Measurements from ENCODE around the gene UTP4.

Gene UTP4

DNA sequence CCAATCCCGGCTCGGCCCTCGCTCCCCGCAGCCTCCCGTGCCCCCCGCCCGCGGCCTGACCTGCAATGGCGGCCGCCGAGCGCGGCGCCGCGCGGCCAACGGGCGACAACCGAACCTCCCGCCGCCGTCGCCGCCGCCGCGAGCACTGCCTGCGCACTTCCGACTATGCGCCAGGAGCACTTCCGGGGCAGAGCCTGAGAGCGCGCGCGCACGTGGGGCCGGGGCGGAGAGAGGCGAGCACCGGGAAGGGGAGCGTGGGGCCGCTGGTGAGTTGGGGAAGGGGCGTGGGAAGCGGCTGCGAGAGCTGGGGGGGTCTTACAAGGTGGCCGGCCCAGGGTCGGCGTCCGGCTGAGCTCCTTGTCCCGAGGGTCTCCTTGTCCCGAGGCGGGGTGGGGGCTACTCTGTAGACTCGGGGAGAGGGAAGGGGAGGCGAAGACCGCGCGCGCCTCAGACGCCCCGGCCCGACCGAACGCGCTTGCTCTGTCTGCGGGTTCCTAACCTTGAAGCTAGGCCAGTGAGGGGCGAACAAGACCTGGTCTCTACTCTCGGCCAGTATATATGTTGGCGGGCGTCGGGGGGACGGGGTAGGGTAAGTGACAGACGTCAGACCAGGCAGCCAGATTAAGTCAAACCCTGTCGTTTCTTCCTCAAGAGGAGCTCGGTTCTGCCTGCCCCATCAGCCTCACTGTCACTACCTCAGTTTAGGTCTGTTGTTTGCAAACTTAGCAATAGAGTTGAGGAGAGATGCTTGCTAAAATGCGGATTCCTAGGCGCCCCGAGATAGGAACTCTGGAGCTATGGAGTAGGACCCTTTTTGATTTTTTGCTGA, at the start of gene UTP4, which contains the start of gene CHTF8:
TSS of gene UTP4 (plus strand) at position 226 of the 829 bp plus-strand sequence. CDS start 811 bp downstream, outside the sequence.
TSS of gene CHTF8 (minus strand) at position 165 of the 829 bp plus-strand sequence. CDS start 11,130 bp downstream, outside the sequence.
- ATAC-seq = peak; percentile 94 to 95

DNA sequence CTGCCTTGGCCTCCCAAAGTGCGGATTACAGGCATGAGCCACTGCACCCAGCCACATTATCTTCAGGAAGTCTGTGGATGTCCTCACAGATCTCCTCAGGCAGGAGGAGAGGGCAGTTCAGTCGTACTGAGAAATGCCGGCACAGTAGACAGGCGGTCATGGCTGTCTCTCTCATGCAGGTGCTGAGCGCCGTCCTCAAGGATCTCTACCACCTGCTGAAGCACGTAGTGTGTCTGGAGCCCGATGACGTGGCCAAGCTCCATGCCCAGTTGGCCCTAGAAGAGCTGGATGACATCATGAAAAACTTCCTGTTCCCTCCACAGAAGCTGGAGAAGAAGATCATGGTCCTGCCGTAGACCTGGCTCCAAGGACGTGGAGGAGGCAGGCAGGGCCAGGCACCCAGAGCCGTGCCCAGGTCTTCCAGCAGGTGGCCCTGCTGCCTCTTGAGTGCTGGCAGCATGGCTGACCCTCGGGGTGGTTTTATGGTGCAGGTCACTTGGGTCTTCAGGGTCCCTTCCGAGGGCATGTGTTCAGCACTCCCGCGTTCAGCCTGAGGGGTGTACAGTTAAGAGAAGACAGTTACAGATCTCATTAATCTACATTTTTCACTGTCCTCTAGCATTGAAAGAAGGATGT, 49.0 kb upstream of the UTP4 start:
- no peak for ATAC-seq

DNA sequence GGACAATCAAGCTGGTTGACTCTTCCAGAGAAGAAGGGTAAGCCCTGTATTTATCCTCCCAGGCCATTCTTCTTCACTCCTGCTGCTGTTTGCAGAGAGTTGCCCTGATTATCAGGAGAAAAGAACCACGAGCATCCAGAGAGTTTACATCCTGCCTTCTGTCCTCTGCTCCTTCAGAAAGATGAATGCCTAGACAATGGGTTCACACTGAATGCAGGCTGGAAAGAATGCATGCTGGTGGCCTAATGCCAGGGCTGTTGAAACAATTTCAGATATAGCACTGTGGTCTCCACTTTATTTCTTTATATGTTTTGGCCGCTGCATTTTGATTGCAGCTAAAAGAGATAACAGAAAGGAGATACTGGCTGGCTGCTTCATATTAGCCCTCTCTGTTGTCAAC, 48.2 kb upstream of the UTP4 start:
- ATAC-seq = no peak

DNA sequence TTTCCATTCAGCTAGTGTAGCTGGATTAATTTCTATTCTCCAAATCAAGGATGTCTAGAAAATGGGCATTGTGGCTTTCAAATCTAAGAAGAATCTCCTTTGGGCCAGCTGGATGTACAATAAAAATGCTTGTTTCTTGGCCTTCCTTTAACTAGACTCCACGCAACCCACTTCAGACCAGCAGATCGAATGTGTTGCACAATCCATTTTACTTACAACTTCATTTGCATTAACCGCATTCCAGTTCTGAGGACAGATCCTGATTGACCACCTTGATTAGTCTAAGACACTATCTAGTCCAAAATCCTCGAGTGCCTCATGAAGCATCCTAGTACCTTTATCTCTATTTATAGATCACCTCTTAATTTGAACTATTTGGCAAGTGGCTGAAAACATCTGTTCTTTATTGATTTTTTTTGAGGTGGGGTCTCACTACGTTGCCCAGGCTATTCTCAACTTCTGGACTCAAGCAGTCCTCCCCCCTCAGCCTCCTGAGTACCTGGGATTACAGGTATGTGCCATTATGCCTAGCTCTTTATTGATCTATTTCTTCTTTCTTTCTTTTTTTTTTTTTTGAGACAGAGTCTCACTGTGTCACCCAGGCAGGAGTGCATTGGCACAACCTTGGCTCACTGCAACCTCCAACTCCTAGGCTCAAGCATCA, 47.3 kb upstream of the UTP4 start:
- ATAC-seq = no peak

DNA sequence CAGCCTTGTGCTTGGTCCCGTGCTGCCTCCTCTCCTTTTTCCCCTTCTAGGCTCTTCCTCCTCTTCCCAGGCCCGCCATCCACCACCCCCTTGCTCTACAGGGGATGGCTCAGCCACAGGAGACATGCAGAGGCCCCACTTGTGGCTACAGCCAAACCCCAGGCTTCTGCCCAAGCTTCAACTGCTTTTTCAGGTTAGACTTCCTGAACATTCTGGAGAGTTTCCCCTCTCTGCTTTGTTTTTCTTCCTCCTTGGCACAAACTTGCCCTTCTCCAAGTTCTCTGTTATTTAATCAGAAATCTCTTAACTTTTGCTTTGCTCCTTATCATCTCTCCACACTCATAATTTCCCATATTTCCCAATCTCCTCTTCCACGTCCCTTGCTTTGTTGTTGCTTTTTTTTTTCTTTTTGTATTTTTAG, 45.3 kb upstream of the UTP4 start:
- no peak for ATAC-seq

DNA sequence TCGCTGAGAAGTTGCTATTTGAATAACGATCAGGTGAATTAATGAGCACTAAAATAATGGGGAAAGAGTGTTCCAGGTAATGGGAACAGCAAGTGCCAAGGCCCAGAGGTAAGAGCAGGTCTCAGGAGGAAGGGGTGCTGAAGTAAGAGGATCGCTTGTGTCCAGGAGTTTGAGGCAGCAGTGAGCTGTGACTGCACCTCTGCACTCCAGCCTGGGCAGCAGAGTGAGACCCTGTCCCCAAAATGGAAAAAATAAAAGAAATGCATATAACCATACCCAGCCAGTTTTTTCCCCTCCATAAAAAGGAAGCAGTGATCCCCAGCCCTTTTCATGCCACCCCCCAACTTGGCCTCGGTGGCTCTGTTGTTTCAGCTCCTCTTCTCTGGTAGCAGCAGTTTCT, 43.8 kb upstream of the UTP4 start:
- no peak for ATAC-seq

DNA sequence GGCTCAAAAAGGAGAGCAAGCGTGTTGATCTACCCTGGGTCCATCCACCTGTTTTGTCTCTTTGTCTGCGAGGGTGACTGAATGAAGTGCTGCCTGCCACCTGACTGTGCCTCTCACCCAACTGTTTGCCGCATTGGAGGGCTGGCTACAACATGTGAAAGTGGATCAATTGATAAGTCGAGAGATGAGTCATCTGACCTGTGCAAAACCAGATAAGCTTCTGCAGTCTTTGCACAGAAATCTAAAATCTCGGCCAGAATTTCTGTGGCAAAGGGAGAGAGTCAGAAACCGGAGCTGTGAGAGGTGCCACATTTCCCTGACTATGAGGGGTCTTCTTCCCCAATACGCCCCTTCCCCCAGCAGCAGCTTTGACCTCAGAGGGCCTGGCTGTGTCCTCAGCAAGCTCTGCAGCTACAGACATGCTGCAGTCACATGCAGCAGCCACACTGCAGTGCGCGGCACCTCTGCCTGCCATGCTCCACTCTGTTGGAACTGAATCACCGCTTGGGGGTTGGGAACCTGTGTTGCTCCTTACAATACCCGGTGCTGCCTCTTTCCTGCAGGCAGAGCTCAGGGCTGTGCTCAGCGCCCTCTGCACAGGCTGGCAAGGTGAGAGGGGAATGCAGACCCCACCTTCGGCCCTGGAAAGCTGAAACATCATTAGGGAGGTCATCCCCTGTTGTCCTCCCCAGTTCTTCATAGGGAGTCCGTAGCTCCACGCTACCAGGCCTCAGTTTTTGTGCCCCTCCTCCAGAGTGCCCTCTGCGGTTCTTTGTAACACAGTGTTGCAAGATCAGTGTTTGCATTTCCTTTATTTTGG, 43.1 kb upstream of the UTP4 start:
- peak; percentile 88 to 92 for ATAC-seq

DNA sequence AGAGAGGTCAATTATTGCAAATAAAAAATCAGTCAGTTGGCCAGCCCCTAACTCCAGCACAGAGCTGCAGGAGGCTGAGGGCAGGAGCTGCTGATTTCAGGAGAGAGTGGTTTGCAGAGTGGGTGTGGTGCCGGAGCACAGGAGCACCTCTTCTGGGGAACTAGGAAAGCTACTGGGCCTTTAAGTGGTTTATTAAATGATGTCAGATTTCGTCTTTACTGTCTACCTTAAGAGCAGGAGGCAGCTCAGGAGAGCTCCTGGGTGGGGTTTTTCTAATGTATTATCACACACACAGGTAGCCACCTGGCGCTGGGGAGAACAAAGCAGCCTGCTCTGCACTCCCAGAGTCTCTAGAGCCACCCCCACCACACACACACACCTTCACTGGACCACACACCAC, 38.5 kb upstream of the UTP4 start:
- ATAC-seq = no peak

DNA sequence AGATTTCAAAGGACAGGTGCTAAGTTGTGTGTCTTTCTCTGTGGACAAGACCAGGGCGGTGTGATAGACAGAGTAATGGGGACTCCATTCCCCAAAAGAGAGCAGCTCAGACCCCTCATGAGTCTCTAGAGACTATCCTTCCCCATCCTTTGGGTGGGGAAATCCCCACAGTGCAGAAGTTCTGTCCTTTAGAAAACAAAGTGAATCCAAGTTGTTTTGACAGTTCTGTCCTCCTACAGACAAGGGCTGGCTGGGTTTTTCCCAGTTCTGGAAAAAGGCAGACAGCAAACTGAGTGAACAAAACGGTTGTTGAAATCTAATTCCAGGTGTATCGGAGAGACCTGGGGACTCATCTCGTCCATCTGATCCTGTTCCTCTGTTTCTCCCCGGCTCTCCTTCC, 37.9 kb upstream of the UTP4 start:
- ATAC-seq = no peak

DNA sequence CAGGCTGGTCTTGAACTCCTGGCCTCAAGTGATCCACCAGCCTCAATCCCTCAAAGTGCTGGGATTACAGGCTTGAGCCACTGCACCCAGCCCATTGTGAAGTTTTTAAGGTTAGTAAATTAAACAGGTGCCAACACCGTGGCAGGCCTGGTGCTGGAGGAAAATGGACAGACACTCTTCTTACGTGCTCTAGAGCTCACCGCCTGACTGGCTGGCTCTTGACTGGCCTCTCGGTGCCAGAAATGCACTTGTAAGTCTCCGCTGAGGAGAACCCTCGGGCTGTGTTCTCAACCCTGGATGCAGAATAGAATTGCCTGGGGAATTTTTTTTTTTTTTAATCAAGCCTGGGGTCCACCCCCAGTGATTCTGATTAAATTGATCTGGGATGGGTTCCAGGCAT, 37.3 kb upstream of the UTP4 start:
- ATAC-seq = no peak

DNA sequence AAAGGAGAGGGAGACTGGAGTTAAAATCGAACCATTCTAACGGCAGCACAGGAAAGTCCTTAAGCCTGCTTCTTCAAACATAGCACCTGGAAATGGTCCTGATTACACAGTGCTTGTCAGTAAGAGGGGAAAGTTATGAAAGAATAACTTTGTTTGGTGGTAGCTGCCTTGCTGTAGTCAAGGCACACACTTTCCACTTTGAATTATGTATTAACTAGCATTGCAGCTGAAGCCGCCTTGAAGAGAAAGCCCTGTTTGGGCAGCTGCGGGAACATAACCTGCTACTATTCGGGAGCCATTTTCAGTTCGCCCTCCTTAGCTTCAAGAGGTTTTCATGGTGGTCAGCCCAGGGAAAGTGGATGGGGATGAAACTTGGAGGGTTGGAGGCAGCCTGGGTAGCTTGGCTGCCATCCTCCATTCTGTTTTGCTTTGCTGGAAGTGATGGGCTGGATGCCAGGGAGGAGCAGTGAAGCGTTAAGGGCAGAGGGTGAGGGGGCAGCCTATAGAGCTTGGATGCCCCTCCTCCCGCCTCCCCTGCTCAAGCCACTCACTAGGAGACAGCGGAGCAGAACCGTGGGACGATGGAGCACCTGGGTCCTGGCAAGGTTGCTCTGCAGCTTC, 32.3 kb upstream of the UTP4 start:
- no peak for ATAC-seq

DNA sequence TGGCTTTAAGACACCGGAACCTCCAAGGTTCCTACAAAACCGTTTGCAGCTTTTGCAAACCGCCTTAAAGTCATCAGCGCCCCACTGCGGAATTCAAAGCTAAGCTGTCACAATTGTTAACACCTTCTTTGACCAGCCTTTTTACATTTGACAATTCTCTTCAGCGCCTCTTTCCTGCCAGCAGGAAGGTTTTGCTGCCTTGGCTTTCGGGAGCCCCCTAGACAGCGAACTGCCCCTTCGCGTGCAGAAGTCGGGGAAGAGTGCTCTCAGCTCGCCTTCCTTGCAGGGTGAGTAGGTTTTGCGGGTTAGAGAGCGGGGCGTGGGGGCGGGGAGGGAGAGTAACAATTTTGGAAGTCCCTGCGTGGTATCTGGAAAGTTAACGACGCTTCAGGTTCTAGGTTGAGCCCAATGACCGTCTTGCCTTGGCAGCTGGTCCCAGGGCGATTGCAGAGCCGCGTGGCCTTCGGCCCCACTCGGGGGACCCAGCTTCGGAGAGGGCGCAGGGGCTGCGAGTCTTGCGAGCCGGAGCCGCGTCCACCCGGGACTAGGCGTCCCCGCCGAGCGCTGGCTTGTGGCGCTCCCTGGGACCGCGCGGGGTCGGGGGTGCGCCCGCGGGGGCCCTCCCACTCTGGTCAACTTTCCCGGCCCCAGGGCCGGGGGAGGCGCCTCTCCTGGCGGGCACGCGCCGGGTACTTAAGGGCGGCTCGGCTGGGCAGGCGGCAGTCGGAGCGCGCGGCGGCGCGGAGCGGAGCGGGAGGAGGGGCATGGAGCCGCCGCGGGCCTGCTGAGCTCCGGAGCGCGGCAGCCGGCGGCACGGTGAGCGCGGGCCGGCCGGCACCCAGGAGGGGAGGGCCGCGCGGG, 26.7 kb upstream of the UTP4 start, which contains the start of gene HAS3:
TSS of gene HAS3 (plus strand) at position 153 of the 861 bp plus-strand sequence. CDS start 3,743 bp downstream, outside the sequence.
- peak; percentile 65 to 66 for ATAC-seq

DNA sequence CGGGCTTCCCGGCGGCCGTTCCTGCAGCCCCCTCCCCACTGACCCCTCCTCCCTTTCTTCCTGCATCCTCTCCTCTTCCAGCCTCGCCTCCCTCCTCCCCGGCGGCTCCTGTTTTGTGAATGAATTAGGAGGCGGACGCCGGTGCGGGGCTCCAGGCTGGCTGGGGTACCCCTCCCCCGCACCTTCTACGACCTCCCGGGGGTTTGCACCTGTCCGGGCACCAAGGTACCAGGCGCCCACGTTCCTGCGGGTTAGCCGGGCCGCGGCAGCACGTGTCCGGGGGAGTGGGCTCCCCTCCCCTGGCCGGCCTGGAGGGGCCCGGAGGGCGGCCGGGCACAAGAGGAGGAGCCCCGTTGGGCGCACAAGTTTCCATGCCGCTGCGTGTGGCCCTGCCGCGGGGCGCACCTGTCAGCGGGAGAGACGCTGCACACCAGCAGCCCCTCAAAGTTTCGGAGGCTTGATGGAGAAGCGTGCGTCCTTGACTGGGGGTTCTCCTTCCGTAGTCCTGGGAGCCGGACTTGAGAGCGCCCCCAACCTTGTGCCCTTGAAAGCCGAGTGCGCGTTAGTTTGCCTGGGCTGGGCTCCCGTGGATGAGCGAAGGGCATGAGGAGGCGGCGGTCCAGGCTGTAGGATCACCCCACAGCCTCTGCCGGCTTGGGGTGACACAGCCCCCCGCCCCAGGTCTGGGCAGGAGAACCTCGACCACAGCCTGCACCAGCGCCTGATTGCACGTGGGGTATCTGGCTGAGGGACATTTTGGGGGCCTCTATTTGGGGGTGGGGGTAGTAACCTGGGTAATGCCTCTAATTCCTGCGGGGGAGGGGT, 25.7 kb upstream of the UTP4 start:
- ATAC-seq = no peak

DNA sequence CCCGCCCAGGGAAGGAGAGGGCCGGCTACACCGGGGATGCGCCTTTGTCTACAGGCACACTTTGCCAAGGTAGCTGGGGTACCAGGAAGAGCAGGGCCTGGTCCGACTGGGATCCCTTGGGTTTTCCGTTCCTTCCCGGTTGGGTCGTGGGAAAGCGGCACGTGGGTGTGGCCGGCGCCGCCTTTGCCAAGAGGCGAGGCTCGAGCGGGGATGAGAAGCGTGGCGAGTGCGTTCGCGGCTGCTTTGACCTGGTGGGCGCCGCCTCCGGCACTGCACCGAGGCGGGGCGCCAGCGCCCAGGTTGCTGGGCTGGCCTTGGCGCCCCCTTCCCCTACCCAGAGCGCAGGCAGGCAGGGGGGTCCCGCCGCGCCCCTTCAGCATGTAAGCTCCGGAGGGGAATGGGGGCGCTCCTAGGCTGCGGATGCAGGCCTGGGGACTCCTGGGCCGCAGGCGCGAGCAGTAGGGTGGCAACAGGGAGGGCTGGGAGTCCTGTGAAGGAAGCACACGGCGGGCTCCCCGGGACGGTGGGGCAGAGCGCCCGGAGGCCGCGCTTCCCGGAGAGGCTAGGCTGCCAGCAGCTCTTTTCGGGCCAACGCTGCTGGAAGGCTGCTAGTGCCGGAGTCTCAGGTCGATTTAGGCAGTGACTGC, 25.0 kb upstream of the UTP4 start:
- no peak for ATAC-seq

DNA sequence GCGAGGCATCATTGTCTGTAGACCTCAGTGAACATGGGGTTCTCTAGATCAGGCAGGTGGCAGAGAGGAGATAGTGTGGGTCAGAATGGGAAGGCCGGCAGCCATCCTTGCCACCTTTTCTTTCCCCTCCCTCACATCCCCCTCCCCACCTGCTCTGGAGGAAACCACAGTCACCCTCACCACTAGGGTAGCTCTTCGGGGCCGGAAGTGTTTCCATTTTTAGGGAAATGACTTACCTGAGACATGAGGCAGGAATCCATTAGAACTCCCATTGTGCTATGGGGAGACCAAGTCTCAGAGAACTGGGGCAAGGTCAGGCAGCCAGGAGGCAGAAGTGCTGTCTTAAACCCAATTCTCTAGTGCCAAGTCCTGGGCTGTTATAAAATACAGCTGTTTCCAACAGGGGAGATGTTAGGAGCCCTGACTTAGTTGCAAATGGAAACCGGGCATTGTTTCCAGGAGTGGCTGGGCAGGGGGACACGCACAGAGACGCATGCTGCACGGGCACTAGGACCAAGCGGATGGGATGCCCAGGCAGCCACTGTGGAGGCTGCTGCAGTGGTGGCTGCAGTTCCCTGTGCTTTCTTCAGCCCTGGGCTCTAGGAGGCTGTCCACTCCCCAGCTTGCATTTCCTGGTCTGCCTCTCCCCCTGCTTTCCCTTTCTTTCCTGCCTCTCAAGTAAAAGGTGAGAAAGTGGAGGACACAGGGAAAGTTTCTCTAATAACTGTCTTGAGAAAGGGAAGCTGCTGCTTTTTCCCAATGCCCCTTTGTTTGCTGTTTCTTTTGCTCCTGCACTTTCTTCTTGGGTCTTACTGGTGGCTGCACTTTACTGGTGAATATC, 24.2 kb upstream of the UTP4 start:
- ATAC-seq = no peak

DNA sequence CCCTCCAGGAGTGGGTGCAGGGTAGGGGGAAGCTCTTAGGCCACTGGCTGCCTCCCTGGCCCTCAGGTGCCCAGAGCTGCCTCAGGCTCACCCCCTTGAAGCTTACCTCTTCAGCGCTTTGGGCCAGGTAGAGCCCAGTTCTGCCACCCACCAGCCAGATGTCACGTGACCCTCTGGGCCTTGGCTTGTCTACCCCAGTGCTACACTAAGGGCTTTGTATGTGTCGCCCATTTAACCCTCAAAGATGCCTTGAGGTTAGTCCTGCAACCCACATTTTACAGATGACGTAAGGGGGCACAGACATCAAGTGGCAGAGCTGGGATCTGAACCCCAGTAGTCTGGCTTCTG, 23.6 kb upstream of the UTP4 start:
- ATAC-seq = no peak

DNA sequence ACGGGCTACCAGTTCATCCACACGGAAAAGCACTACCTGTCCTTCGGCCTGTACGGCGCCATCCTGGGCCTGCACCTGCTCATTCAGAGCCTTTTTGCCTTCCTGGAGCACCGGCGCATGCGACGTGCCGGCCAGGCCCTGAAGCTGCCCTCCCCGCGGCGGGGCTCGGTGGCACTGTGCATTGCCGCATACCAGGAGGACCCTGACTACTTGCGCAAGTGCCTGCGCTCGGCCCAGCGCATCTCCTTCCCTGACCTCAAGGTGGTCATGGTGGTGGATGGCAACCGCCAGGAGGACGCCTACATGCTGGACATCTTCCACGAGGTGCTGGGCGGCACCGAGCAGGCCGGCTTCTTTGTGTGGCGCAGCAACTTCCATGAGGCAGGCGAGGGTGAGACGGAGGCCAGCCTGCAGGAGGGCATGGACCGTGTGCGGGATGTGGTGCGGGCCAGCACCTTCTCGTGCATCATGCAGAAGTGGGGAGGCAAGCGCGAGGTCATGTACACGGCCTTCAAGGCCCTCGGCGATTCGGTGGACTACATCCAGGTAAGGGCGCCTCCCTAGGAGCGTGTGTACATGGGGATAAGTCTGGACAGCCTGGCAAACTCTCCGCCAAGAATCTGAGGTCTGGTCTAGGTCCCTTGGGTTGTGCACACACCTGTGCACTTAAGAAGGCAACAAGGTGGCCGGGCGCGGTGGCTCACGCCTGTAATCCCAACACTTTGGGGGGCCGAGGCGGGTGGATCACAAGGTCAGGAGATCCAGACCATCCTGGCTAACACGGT, 22.8 kb upstream of the UTP4 start:
- ATAC-seq = no peak

DNA sequence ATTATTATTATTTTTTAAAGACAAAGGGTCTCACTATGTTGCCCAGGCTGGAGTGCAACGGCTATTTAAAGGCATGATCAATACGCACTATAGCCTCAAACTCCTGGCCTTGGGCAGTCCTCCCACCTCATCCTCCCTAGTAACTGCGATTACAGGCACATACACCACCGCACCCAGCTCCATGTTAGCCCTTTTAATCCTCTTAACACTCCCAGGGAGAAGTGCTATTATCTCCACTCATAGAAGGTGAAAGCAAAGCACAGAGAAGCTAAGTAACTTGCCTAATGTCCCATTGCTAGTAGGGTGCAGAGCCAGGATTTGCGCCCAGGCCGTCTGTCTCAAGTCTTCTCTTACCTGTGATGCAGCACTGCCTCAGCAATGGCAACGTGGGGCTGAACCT, 22.0 kb upstream of the UTP4 start:
- ATAC-seq = no peak

Data from activated CD4-positive, CD25-positive, alpha-beta regulatory T cell treated with anti-CD3 and anti-CD28 coated beads, Interleukin-2, amount 50 U/mL, for 24 hours (primary cell).